Glutamatergic neuron (in vitro differentiated cells): ENCODE measurements around the gene ZSWIM7. TPM values are rescaled to one million over a fixed set of nuclear protein-coding genes. Genes with fewer than 3 reads are reported as not detected.

Experiments used
- DNase-seq: peaks from one replicate; pipeline ENCODE4 v3.0.0; 2022
- H3K27ac Mint-ChIP-seq: one replicate; pipeline ENCODE4 v1.8.0; 2020; ENCODE audit warnings: mild to moderate bottlenecking, mixed read lengths, inconsistent platforms; ENCODE audit not compliant: unreplicated experiment
- H3K27me3 Mint-ChIP-seq: one replicate; pipeline ENCODE4 v1.8.0; 2020; ENCODE audit warnings: mild to moderate bottlenecking, moderate library complexity, mixed read lengths, inconsistent platforms; ENCODE audit not compliant: unreplicated experiment
- H3K36me3 Mint-ChIP-seq: one replicate; pipeline ENCODE4 v1.8.0; 2020; ENCODE audit warnings: mild to moderate bottlenecking, mixed read lengths, inconsistent platforms; ENCODE audit not compliant: unreplicated experiment
- H3K4me1 Mint-ChIP-seq: one replicate; pipeline ENCODE4 v1.8.0; 2020; ENCODE audit warnings: mild to moderate bottlenecking, low read depth, mixed read lengths, inconsistent platforms; ENCODE audit not compliant: unreplicated experiment
- H3K4me3 Mint-ChIP-seq: one replicate; pipeline ENCODE4 v1.8.0; 2020; ENCODE audit warnings: mild to moderate bottlenecking, mixed read lengths, inconsistent platforms; ENCODE audit not compliant: unreplicated experiment
- H3K9me3 Mint-ChIP-seq: one replicate; pipeline ENCODE4 v1.8.0; 2020; ENCODE audit warnings: mild to moderate bottlenecking, moderate library complexity, mixed read lengths, inconsistent platforms; ENCODE audit not compliant: unreplicated experiment
- CTCF ChIP-seq: fragments of 200-600 bp; sonication (generic); IDR thresholded peaks from one replicate; pipeline ENCODE4 v1.5.0; 2021; ENCODE audit not compliant: partially characterized antibody, unreplicated experiment
- total RNA-seq: library from RNA; stranded (reverse); fragmentation: NEBNext Ultra II Directional; extraction: Animal tissue kit (Norgen Biotek cat#: 25700); gene quantifications from one replicate; pipeline ENCODE4 v1.2.1, GENCODE V29; 2021; ENCODE audit not compliant: unreplicated experiment

The ZSWIM7 gene
- total RNA-seq, 1 donor from 2014 or later = 29.0 TPM

DNA sequence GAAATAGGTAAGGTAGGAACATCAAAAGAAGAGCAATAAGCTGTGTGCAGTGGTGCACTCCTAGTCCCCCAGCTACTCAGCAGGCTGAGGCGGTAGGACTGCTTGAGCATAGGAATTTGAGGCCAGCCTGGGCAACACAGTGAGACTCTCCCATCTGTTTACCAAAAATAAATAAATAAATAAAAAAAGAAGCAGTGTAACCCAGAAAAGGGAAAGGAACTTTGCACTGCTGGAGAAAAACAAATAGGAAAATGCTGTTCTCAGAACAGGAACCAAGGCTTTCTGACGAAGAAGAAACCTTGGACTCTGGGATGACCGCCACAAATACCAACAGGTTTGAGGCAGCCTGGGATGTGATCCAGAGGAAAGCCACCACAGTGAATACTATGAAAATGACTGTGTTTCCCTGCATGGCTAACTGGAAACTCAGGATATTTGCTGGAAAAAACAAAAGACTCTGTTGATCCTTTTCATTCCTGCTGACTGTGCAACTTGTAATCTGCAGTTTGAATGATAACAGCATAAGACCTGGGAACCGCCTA is 41.3 kb upstream of the ZSWIM7 start:
- no peak for DNase-seq
- Mint-ChIP-seq H3K27me3 (peaks cover 2% of the 10 kb centered on the region), H3K4me1 (no peaks in the 10 kb centered on the region), H3K36me3 (peaks cover 12% of the 10 kb centered on the region), H3K4me3 (no peak overlapping the region), H3K9me3 (peaks cover 3% of the 10 kb centered on the region), H3K27ac (no peak overlapping the region)
- TF ChIP-seq CTCF = no peak

- Mint-ChIP-seq H3K9me3 (no peaks in the 10 kb centered on the region), H3K27me3 (peaks cover 2% of the 10 kb centered on the region), H3K4me3 (no peak overlapping the region), H3K4me1 (no peaks in the 10 kb centered on the region), H3K27ac (no peak overlapping the region), H3K36me3 (peaks cover 11% of the 10 kb centered on the region)
- TF ChIP-seq CTCF = no peak
- no peak for DNase-seq
These were observed 38.1 kb upstream of the ZSWIM7 start for GRCh38 chr17:16037636-16038035.

- no peaks in the 10 kb centered on the region for H3K4me1 Mint-ChIP-seq
- DNase-seq = no peak
- H3K27ac Mint-ChIP-seq = no peak overlapping the region
- H3K9me3 Mint-ChIP-seq = no peaks in the 10 kb centered on the region
- H3K4me3 Mint-ChIP-seq = no peak overlapping the region
- TF ChIP-seq CTCF = no peak
- H3K36me3 Mint-ChIP-seq = peaks cover 11% of the 10 kb centered on the region
- no peaks in the 10 kb centered on the region for H3K27me3 Mint-ChIP-seq
These were observed 36.8 kb upstream of the ZSWIM7 start for GRCh38 chr17:16036261-16036660.

DNA sequence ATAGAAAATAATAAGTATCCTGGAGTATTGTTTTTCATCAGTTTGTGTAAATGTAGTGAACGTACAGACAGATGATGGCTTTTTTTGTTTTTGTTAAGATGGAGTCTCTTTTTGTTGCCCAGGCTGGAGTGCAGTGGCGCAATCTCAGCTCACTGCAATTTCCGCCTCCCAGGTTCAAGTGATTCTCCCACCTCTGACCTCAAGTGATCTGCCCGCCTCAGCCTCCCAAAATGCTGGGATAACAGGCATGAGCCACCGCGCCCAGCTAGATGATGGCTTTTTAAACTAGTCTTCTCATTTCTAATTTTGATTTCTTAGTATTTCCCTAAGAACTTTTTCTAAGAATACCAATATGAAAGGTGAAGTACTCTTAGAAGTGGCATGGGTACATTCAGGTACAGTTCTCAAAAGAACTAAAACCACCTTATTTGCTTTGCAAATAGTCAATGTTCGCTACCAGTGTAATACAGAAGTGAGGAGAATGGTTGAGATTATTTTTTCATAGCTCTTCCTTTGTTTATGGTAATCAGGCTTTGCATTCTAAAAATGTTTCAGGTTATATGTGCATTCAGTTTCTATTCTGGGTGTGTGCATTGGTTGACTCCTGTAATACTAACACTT is 34.3 kb upstream of the ZSWIM7 start:
- Mint-ChIP-seq H3K4me3 (no peak overlapping the region), H3K9me3 (no peaks in the 10 kb centered on the region), H3K27me3 (no peaks in the 10 kb centered on the region), H3K4me1 (no peaks in the 10 kb centered on the region), H3K27ac (no peak overlapping the region), H3K36me3 (peaks cover 11% of the 10 kb centered on the region)
- TF ChIP-seq CTCF = no peak
- no peak for DNase-seq

GRCh38 chr17:16027708-16028584 is 28.4 kb upstream of the ZSWIM7 start:
- H3K36me3 Mint-ChIP-seq = peaks cover 5% of the 10 kb centered on the region
- peaks cover 2% of the 10 kb centered on the region for H3K9me3 Mint-ChIP-seq
- H3K27ac Mint-ChIP-seq = no peak overlapping the region
- no peak overlapping the region for H3K4me3 Mint-ChIP-seq
- no peaks in the 10 kb centered on the region for H3K4me1 Mint-ChIP-seq
- no peaks in the 10 kb centered on the region for H3K27me3 Mint-ChIP-seq
- DNase-seq = no peak
- TF ChIP-seq CTCF = no peak
